Panc1 (cell line): Measurements from ENCODE around the gene SEC61G. TPM values are rescaled to one million over a fixed set of nuclear protein-coding genes. Genes with fewer than 3 reads are reported as not detected.

Experiments used
- ATAC-seq: fragments of 200-7000 bp; cut with Tn5 transposase; 2 replicates; pipeline ENCODE4 v1.9.1; 2020; ENCODE audit warnings: mild to moderate bottlenecking, moderate library complexity
- BruUV-seq: library from RNA; stranded (reverse); fragments of 400-500 nt; replicated peaks from 2 replicates; lab custom pipeline; 2021; lab: Mats Ljungman, UMichigan
- CTCF ChIA-PET: fragments of 300-600 bp; sonication (Branson Sonifier 250); formaldehyde crosslinking; loops from one replicate; lab custom pipeline; 2022; ENCODE audit warnings: antibody characterized with exemption; lab: Charles Lee
- POLR2A ChIA-PET: fragments of 300-600 bp; sonication (Branson Sonifier 250); formaldehyde crosslinking; loops from one replicate; lab custom pipeline; 2022; ENCODE audit warnings: antibody characterized with exemption; lab: Charles Lee
- DNase-seq: peaks from one replicate; pipeline ENCODE4 v3.0.0-alpha.2; 2010; ENCODE audit warnings: low read depth, low spot score
- H3K27ac ChIP-seq: 2 replicates; pipeline ENCODE4 v1.5.1; 2011; ENCODE audit warnings: mild to moderate bottlenecking, low read length, inconsistent platforms
- H3K27me3 ChIP-seq: fragments of 200-500 bp; sonication (Bioruptor generic); 2 replicates; pipeline ENCODE4 v1.6.0; 2014; ENCODE audit warnings: low read length, inconsistent platforms; ENCODE audit not compliant: control insufficient read depth, insufficient read depth
- H3K36me3 ChIP-seq: fragments of 200-500 bp; sonication (Bioruptor generic); 2 replicates; pipeline ENCODE4 v1.5.1; 2014; ENCODE audit warnings: inconsistent platforms, mild to moderate bottlenecking, low read length, moderate library complexity; ENCODE audit not compliant: control insufficient read depth, insufficient read depth
- H3K4me1 ChIP-seq: 2 replicates; pipeline ENCODE4 v1.5.1; 2011; ENCODE audit warnings: inconsistent platforms, mild to moderate bottlenecking, low read length, moderate library complexity; ENCODE audit not compliant: control insufficient read depth, insufficient read depth
- H3K4me3 ChIP-seq, 2 experiments: 2 replicates each; pipeline ENCODE4 v1.5.1; 2011 to 2012; ENCODE audit warnings: low read depth in 2 of 2, low read length in 2 of 2, mild to moderate bottlenecking in 2 of 2, inconsistent platforms in 1 of 2, moderate library complexity in 1 of 2
- H3K9me3 ChIP-seq: fragments of 200-500 bp; sonication (Bioruptor generic); 2 replicates; pipeline ENCODE4 v1.5.1; 2014; ENCODE audit warnings: low read depth, mild to moderate bottlenecking, inconsistent platforms, low read length, moderate library complexity; ENCODE audit not compliant: control insufficient read depth, insufficient read depth
- POLR2AphosphoS5 ChIP-seq: IDR thresholded peaks from 2 replicates; pipeline ENCODE4 v1.6.1; 2012; ENCODE audit warnings: mild to moderate bottlenecking, low read depth, low read length, moderate library complexity
- REST ChIP-seq, 2 experiments: IDR thresholded peaks; 2 replicates each; pipeline ENCODE4 v1.6.1; 2011 to 2012; ENCODE audit warnings: low read depth in 2 of 2, control low read depth in 1 of 2, low read length in 1 of 2, mild to moderate bottlenecking in 1 of 2, moderate library complexity in 1 of 2; ENCODE audit not compliant: insufficient read depth in 1 of 2
- SIN3A ChIP-seq: IDR thresholded peaks from 2 replicates; pipeline ENCODE4 v1.6.1; 2012; ENCODE audit warnings: low read depth, mild to moderate bottlenecking, low read length, moderate library complexity, borderline replicate concordance; ENCODE audit not compliant: insufficient read depth
- TCF7L2 ChIP-seq: IDR thresholded peaks from 2 replicates; pipeline ENCODE4 v1.6.1; 2011; ENCODE audit warnings: mild to moderate bottlenecking, low read depth, low read length, inconsistent platforms
- in situ Hi-C: cut with HindIII; loops from 2 replicates; pipeline ENCODE4 v1.10.0; 2016; ENCODE audit warnings: low sequenced_read_pairs, low pct_unique_long_range_greater_than_20kb
- intact Hi-C: fragments of 100-400 bp; cut with micrococcal nuclease; formaldehyde crosslinking; loops from one replicate; pipeline ENCODE4 v1.10.0; 2022; ENCODE audit not compliant: unreplicated experiment
- total RNA-seq: library from RNA; stranded (reverse); gene quantifications from one replicate; pipeline ENCODE4 v1.2.1, GENCODE V29; 2021; ENCODE audit not compliant: unreplicated experiment
- TF ChIP-seq, protein P1 (sequence below): fragments of 450-650 bp; IDR thresholded peaks from 2 replicates; pipeline ENCODE4 v1.5.1; 2017; ENCODE audit warnings: mild to moderate bottlenecking

Gene SEC61G
- total RNA-seq, 1 experiment from 2014 or later, result 197 TPM

DNA sequence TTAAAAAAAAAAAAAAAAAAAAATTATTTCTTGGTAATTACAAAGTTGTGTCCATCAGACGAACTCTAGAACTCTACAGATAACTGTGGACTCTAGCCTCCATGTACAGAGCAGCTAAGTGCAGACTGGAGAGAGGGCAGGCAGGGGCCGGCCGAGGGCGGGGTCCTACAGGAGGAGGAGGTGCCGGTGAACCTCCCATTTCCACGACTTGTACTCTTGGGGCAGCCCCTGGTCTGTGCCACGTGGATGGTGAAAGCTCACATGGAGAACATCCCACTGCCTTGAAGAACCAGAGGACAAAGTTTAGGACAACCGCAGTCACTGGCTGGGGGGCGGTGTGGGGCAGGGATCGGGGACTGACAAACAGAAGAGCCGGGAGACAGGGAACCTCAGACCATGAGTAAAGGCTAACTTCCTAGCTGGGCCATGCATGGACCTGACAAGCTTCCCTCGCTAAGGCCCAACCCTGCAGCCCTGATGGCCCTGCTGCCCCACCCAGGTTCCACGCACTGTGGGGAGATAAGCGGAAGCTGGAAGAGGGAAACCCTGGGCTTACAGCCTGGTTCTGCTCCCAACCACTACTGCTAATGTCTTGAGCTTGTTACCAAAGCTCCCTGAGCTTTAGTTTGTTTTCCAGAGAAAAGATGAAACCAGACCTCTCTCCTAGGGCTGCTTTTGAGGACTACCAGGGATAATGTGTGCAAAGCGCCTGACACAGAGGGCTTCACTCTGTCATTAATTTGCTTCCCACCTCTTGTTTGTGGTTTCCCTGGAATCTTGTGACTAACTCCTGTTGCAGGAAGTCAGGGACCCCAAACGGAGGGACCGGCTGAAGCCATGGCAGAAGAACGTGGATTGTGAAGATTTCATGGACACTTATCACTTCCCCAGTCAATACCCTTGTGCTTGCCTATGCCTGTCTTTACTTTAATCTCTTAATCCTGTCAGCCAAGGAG, 16.1 kb upstream of the SEC61G start:
- Histone ChIP-seq H3K36me3 (no peaks in the 10 kb centered on the region), H3K4me1 (no peaks in the 10 kb centered on the region), H3K9me3 (no peaks in the 10 kb centered on the region; the same call in 1 of the 2 replicates), H3K27ac (no peak overlapping the region), H3K4me3 (no peak overlapping the region), H3K27me3 (peaks cover 5% of the 10 kb centered on the region; the same call in 1 of the 2 replicates)
- POLR2A ChIA-PET, result no interaction called here
- DNase-seq (no peak), ATAC-seq (no peak)
- CTCF ChIA-PET, result interaction anchor here (0.6 to 2.6 kb wide), 2 partner anchors 23 to 480 kb away, joined by 3 to 23 read pairs; no protein-coding TSS in a partner anchor
- in situ Hi-C loops, result no loop called here
- intact Hi-C loops, result loop anchor here (5.0 to 10.0 kb wide), 2 partner anchors 62 to 360 kb away; no protein-coding TSS in a partner anchor
- BruUV-seq, result no TSS peak
- TF ChIP-seq, protein P1, sequence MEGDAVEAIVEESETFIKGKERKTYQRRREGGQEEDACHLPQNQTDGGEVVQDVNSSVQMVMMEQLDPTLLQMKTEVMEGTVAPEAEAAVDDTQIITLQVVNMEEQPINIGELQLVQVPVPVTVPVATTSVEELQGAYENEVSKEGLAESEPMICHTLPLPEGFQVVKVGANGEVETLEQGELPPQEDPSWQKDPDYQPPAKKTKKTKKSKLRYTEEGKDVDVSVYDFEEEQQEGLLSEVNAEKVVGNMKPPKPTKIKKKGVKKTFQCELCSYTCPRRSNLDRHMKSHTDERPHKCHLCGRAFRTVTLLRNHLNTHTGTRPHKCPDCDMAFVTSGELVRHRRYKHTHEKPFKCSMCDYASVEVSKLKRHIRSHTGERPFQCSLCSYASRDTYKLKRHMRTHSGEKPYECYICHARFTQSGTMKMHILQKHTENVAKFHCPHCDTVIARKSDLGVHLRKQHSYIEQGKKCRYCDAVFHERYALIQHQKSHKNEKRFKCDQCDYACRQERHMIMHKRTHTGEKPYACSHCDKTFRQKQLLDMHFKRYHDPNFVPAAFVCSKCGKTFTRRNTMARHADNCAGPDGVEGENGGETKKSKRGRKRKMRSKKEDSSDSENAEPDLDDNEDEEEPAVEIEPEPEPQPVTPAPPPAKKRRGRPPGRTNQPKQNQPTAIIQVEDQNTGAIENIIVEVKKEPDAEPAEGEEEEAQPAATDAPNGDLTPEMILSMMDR, result no peak
- TF ChIP-seq SIN3A (no peak), REST (IDR thresholded peaks at IDR 0.05; ENCODE audit: insufficient read depth in 1 of 2, low read depth in 2 of 2, low read length in 1 of 2) (no peak), POLR2AphosphoS5 (no peak), TCF7L2 (no peak)

DNA sequence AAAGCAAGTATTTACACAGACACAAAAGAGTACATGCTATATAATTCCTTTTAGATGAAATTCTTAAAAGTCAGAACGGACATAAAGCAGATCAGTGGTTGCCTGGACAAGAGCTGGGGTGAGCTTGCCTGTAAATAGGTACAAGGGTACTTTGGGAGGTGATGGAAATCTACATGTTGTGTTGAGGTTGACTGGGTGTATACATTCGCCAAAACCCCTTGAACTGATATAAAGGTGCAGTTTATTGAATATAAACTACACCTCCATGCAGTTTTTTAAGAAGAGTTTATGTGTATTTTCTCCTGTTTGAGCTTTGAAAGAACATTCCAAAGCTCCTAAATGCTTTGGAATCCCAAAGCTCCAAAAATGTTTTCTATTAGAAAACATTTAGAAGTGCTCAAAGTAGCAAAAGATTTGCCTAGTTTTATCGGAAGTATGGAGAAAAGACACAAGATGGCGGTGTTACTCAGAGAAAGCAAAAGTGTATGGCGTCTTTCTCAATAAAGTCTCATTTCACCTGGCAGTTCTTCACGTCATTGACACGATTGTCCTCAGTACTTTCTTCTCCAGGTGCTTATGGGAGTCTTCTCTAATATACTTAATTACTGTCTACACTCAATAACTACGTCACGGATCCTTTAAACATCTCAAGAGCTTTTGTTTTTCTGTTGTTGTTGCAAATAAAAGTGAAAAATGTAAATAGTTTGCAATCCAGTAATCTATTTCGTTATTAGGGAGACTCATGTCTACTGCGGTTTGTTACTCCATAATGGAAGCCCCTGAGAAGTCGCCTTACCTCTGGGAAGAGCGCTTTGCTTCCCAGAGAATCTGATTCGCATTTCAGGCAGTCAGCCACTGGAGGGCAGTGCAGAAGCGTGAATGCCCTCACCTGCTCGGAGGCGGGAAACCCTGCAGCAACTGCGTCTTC, 14.7 kb upstream of the SEC61G start:
- Histone ChIP-seq H3K27ac (peak overlapping the region; percentile 66), H3K36me3 (no peaks in the 10 kb centered on the region), H3K4me1 (no peaks in the 10 kb centered on the region), H3K4me3 (peak overlapping the region; percentile 46 to 59), H3K9me3 (no peaks in the 10 kb centered on the region; the same call in 1 of the 2 replicates), H3K27me3 (peaks cover 5% of the 10 kb centered on the region; the same call in 1 of the 2 replicates)
- ChIA-PET POLR2A (no interaction called here), CTCF (interaction anchor here (0.6 to 2.6 kb wide), 5 partner anchors 64 to 966 kb away, joined by 3 to 23 read pairs (median 3); no protein-coding TSS in a partner anchor)
- ATAC-seq (peak; percentile 99), DNase-seq (peak; percentile 91)
- intact Hi-C loops (loop anchor here (1.0 to 10.0 kb wide), 3 partner anchors 64 to 482 kb away; no protein-coding TSS in a partner anchor), in situ Hi-C loops (no loop called here)
- no TSS peak for BruUV-seq
- TF ChIP-seq, protein P1, result peak; percentile 96
- TF ChIP-seq POLR2AphosphoS5, result no peak; the same call in 1 of the 2 replicates
